GM12872 (cell line): ENCODE results near the gene VPS13C.

Source experiments
- TF ChIP-seq, protein P1 (sequence below): IDR thresholded peaks from 3 replicates; pipeline ENCODE4 v1.5.1; 2011; ENCODE audit warnings: low read depth, mild to moderate bottlenecking, low read length, moderate library complexity; ENCODE audit not compliant: insufficient read depth

Gene VPS13C

DNA sequence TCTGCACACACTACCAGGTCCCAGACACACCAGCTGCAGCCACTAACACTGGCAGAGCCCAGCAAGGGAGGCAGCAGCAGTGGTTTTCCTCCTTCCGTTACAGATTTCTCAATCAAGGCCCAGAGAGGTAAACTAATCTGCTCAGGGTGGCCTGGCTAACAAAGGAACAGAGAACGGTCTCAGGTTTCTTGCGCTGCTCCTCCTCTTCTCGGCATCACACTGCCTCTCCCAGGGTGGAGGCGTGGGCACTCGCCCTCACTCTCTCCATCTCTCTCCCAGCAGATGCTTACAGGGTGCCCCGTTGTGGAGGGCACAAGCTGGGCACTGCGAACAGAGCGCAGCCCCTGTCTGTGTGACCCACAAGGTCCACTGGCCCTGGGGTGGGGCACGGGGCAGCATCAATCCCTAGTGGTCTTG lies 228.7 kb downstream of the VPS13C start:
- TF ChIP-seq, protein P1, sequence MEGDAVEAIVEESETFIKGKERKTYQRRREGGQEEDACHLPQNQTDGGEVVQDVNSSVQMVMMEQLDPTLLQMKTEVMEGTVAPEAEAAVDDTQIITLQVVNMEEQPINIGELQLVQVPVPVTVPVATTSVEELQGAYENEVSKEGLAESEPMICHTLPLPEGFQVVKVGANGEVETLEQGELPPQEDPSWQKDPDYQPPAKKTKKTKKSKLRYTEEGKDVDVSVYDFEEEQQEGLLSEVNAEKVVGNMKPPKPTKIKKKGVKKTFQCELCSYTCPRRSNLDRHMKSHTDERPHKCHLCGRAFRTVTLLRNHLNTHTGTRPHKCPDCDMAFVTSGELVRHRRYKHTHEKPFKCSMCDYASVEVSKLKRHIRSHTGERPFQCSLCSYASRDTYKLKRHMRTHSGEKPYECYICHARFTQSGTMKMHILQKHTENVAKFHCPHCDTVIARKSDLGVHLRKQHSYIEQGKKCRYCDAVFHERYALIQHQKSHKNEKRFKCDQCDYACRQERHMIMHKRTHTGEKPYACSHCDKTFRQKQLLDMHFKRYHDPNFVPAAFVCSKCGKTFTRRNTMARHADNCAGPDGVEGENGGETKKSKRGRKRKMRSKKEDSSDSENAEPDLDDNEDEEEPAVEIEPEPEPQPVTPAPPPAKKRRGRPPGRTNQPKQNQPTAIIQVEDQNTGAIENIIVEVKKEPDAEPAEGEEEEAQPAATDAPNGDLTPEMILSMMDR: no peak

GRCh38 chr15:61830536-61831330 lies 229.5 kb downstream of the VPS13C start:
- TF ChIP-seq, protein P1: no peak

DNA sequence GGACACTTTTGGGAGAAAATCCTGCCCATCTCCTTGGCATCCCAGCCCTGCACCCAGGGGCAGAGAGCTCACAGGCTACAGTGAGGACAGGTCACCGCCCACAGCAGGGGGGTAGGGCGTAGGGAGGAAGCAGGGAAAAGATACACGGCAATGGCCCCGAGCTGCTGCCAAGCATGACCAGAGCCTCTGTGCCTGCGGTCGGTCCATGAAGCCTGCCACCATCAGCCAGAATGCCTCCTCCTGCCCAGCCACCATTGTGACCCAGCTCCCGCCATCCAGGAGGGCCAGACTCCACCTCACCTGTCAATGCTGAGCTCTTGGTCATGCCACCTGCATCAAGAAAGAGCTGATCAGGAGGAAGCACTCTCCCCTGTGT lies 230.7 kb downstream of the VPS13C start:
- TF ChIP-seq, protein P1: no peak

GRCh38 chr15:61828860-61829513 lies 231.3 kb downstream of the VPS13C start:
- TF ChIP-seq, protein P1: no peak

DNA sequence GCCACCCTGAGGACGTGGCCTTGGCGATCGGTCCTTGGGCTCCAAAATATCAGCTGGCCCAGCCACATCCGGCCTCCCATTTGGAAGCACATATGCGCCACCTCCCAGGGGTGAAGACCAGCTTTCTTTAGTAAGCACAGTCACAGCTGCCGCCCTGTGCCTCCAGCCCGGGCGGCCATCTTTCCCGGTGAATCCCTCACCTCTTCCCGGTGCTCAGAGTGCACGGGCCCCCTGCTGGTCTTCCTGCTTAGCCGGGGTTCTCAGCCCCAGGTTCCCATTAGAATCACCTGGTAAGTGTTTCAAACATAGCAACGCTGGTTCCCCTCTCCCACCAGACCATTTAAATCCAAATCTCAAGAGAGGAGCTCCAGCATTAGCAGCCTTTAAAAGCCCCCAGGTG lies 232.2 kb downstream of the VPS13C start:
- TF ChIP-seq, protein P1: no peak

- TF ChIP-seq, protein P1: no peak
Observed at GRCh38 chr15:61827131-61827530, 233.1 kb downstream of the VPS13C start.

GRCh38 chr15:61824291-61824690 lies 236.0 kb downstream of the VPS13C start:
- TF ChIP-seq, protein P1: no peak
